ENCODE results near the gene SLC5A9.

DNA sequence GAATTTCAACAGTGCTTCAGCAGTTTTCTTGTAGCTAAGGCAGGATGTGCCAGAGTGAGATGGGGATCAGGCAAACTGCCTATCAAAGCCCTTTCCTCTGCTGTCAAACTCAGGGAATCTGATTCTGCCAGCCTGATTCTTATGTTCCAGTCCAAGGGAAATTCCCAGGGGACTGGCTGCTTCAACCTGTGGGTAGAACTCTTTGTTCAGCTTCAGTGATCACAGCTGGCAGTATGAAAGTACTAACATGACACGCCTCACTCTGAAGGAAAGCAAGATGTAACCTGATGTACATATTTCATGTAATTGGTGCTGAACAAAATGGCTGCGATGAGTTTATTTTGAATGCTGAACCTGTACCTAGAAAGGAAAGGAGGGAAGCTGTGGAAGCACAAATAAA, 40.1 kb upstream of the SLC5A9 start:
- TF ChIP-seq POLR2A (IDR thresholded peaks at IDR 0.05; ENCODE audit: low read depth, low read length) (no peak), TAF1 (IDR thresholded peaks at IDR 0.05; ENCODE audit: borderline replicate concordance, low read depth, low read length) (no peak)
